Stimulated activated CD8-positive, alpha-beta memory T cell treated with anti-CD3 and anti-CD28 coated beads, Interleukin-7, amount 100 ng/mL, for 24 hours (primary cell): ENCODE data around the gene CYB561D1.

Experiments used
- DNase-seq: peaks from one replicate; pipeline ENCODE4 v3.0.0-alpha.2; 2020; ENCODE audit warnings: low read depth

The CYB561D1 gene

DNA sequence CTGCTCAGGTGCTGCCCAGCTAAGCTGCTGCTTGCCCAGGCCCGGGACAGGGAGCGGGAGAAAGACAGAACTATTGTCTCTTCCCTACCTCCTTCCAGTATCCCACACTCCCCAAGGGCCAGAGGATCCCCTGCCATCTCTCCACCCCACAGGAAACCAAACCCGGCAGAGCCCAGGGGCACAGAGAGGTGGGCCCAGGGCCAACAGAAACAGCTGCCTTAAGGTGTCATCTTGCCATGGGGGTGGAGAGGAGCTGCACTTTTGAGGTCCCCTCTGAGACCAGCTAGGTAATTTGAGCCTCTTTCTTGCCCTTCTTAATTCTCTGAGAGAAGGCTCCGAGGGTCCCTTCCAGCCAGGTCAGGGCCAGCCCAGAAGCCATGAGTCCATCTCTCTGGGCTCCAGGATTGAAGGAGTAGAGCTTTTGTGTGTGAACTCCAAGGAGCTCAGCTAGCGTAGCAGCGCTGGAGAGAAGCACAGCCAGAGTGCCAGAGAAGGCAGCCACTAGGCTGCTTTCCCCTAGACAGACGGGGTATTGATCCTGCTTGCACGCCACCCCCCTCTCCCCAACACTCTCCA lies 36.1 kb downstream of the CYB561D1 start:
- no peak for DNase-seq

DNA sequence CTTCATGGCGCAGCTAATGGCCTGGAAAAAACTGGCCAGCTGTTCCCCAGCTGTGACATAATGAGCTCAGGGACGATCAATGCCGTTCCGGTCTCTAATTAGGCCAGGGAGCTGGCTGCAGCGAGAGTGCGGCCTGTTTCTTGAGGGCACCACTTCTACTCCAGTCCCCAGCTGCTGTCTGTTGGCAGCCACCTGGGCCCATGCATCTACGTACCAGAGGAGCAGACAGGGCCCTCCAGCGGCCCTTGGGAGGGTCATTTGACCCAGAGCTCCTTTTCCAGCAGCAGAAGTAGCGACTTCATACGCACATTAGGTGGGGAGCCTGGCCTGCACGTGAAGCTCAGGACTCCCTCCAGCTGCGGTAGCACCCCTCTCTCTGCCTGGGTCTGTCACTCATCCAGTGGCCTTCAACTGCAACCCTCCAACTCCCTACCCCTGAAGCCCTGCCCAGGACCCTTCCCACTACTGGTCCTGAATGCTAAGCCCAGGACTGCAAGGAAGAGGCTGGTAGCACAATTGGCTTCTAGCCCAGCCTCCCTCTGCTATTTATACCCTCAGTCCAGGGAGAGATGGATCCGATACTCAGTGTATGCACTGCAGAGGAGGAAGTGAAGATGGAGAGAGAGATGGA lies 36.7 kb downstream of the CYB561D1 start:
- no peak for DNase-seq

DNA sequence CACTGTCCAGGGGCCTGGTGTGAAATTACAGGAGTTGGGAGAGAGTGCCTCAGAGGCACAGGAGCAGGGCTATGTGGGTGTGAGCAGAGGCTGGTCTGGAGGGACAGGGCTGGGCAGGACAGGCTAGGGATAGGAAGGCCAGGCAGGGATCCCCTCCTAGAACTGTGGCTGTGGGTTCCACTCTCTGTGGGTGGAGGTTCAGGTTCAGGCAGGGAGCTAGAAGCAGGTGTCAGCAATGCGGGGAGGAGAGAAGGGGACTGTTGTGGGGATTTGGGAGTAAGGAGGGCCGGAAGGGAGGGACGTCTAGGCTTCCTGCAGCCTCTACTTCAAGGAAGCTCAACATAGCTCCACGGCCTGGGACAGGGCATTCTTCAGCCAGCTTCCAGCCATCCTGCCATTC lies 37.5 kb downstream of the CYB561D1 start:
- no peak for DNase-seq

DNA sequence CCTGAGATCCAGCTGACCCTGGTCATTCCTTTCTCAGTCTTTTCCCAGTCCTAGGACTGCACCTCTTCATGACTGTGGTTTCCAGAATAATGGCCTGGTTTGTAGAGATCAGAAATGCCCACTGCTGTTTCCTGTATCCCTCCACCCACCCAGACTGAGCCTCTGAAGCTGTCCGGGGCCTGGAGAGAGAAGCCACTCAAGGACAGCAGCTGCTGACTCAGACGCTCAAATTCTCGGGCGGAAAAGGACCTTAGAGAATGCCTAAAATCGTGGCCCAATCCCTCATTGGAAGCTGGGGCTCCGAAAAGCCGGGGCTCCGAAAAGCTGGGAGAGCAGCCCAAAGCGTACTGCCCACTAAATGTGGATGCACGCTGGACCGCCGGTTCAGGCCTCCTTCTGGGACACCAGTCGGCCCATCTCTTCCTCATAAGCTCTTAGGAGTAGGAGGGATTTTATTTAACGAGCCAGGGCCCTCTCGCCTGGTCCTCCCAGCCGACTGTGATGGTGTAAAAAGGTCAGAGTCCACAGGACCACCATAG lies 38.0 kb downstream of the CYB561D1 start:
- DNase-seq, result no peak

DNA sequence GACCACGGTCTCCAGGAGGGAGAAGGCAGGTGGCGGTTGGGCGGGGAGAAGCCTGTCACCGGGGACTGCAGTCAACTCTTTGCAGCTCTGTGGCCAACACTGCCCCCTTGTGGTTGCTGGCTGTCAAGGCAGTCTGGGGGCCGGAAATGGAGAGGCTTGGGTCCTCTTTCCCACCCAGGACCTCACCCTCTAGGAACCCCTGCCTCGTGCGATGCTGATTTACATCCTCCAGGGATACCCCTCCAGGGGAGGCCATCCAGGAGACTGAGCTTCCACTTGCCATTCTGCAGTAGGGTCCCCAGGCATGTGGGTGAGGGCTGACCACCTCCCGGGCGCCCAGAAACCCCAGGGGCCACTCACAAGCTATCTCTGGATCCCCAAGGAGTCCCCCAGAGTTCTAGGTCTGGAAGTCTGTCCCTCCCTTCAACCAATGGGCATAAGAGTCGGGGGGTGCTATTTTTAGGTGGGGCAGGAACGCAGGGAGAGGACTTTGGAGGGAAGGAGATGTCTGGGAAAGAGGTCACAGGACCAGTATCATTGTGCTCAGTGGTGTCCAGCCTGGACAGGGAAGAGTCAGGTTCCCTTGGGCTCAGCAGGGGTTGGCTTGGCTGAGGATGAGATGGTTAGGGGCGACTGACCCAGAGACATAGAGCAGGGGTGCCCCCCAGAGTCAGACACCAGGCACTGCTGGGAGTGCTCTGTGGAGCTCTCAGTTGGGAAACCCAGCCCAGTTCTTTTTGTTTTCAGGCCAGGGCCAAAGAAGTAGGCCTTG lies 38.7 kb downstream of the CYB561D1 start:
- DNase-seq, result peak; percentile 92

DNA sequence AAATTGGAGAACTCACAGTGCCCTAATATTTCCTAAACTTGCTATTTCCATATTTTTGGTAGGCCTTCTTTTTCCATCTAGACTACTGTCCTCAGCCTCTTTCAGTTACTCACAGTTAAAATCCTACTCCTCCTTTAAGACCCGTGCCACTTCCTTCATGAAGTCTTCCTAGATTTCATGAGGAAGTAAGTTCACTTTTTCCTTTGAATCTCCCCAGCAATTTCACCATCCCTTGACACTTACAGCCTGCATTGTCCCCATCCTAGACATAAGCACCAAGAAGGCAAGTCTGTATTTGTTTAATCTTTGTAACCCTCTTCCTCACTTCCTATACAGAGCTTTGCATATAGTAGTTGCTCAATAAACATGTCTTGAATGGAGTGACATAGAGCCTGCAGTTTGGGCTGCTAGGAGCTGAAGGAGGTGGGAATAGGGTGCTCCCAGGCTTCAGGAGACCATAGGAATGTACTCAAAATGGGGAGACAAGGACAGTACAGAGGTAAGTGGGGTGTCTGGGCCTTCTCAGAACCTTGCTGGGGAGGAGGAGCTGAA lies 40.5 kb downstream of the CYB561D1 start:
- DNase-seq, result no peak

DNA sequence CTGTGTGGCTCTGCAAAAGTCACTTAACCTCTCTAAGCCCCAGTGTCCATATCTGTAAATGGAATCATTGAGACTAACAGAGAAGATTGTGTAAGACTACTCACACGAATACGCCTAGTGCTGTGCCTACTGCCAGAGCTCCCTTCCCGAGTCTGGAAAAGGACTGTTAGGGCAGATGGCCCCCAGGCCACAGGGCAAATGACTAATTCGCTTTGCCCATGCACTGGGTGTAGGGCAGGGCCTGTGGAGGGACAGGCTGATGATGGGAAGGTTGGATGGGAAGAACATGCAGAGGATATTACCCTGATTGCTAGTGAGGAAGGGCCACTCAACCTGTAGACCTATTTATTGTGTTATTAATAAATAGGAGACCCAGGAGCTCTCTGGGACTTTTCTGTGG lies 41.6 kb downstream of the CYB561D1 start:
- DNase-seq, result no peak

DNA sequence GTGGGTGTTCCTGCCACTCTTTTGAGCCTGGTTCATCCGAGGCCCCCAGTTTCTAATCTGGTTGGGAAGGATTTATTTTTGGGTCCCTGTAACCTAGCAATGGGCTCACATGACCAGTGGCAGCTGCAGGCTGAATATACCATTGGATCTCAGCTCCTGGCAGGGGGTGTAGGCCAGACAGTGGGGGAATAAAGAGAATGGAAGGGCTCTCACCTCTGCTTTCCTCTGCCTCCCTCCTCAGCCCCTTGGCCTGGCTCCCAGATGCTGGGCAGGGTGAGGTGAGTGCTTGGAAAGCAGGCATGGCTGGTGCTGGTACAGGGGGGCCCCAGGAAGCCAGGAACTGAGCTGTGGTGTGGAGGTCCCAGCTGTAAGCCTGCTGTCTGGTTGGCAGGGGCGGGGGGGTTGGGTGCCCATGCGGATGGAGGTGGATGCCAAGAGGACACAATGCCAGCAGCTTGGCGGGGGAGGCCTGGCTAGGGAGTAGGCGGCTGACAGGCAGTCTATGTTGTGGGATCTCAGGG lies 42.1 kb downstream of the CYB561D1 start:
- DNase-seq, result no peak

DNA sequence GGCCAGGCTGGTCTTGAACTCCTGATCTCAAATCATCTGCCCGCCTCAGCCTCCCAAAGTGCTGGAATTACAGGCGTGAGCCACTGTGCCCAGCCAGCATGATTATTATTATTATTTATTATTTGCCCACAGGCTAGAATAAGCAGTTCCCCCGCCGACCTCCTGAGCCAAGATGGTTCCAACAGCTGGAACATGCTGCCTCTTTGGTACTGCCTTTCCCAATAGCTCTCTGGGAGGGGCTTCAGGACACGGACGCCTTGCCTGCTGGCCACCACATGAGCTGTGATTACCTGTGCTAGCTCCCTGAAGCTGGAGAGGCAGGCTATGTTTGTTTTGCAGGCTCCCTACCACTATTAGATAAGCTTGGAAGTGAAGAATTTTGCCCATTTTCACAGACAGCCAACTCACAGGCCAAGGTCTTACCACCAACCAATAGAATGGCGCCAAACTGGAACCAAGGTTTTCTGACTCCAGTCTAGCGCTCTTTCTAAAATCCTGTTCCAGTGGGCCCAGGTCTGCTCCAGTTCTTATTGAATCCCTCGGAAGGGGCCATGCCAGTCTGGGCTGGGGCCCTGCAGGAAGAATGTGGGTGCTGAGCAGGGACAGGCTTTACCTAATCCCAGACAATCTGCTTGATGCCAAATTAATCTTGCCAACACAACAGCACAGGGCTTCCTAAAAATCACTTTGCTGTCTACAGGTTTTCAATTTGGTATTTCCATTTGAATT lies 43.7 kb downstream of the CYB561D1 start:
- no peak for DNase-seq

DNA sequence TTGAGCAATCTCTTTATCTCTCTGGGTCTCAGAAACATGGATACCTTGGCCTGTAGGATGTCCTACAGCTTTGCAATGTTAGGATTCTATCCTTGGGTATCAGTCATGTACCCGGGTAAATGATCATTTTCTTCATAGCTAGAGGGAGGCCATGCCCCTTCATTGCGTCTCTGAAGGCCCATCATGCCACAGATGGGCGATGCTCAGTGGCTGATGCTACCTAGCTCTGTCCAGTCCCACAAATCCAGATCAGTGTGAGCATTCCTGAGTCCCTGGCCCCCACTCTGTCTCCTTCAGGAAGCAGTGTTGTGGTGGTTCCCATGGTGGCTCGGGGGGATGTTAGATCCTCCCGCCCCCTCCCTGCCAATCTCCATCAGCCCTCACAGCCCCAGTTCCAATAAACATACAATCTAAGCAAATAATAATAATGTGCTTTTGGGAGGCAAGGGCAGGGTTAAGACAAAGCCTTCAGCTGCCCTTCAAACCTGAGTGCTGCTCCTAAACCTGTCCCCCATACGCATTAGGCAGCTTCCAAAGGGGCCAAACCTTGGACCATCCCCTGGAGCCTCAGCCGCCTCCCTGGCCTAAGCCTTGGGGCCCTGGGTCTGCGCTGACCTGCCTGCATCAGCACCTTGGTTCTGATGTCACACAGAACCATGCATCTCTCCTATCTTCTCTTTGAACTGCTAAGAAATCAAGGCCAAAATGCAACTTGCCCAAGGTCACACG lies 45.1 kb downstream of the CYB561D1 start:
- DNase-seq, result no peak

DNA sequence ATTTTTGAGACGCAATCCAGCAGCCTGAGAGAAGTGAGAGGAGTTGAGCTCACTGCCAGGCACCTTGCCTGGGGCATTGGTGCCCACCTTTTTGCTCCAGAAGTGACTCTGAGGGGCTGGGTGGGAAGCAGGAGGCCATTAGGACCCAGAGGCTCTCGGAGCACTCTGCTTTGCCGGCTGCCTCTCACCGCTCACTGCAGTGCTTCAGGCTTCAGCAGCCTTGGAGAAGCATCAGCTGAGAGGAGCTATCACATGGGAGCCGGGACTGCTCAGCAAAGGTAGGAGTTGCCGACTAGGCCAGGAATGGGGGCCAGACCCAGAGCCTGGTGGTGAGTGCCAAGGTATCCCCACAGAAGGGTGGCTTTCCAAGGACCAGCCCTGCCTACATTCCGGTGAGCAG lies 45.8 kb downstream of the CYB561D1 start, which contains the start of gene GPR61:
TSS of gene GPR61 (plus strand) at position 197 of the 400 bp plus-strand sequence. CDS start 3,151 bp downstream, outside the sequence.
- DNase-seq, result no peak

DNA sequence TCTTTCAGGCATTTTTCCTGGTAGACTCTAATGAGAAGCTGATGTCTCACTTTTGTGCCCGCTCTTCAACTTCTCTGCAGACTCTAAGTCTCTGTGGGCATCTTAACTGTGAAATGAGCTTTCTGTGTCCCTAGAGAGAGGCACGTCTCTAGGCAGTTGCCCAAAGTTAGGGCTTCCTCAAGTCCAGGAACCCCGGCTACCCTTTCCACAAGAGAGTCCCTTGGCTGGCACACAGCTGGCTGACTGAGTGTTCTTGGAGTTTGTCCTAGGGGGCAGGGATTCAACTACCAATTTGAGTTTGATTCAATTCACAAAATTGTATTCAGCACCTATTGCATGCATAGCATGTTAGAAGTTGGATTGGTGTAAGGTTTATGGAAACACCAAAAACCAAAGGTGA lies 47.2 kb downstream of the CYB561D1 start:
- no peak for DNase-seq

DNA sequence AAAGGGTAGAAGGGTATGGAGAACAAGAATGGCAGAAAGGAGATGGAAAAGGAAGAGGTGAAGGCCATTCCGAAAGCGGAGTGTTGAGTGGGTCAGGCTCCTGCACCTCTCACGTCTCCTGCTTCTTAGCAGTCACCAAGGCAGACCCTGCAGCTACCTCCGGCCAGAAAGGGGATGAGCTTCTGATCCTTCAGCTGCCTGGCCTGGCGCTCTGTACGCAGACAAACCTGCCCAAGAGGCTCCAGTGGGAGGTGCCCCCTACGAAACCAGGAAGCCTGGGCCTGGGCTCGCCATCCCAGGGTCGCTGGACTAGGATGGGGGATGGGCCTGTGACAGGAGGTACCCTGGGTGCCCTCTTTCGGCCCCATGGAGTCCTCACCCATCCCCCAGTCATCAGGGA lies 48.8 kb downstream of the CYB561D1 start:
- DNase-seq, result no peak

DNA sequence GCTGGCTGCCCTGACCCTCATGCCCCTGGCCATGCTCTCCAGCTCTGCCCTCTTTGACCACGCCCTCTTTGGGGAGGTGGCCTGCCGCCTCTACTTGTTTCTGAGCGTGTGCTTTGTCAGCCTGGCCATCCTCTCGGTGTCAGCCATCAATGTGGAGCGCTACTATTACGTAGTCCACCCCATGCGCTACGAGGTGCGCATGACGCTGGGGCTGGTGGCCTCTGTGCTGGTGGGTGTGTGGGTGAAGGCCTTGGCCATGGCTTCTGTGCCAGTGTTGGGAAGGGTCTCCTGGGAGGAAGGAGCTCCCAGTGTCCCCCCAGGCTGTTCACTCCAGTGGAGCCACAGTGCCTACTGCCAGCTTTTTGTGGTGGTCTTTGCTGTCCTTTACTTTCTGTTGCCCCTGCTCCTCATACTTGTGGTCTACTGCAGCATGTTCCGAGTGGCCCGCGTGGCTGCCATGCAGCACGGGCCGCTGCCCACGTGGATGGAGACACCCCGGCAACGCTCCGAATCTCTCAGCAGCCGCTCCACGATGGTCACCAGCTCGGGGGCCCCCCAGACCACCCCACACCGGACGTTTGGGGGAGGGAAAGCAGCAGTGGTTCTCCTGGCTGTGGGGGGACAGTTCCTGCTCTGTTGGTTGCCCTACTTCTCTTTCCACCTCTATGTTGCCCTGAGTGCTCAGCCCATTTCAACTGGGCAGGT lies 49.5 kb downstream of the CYB561D1 start:
- no peak for DNase-seq

DNA sequence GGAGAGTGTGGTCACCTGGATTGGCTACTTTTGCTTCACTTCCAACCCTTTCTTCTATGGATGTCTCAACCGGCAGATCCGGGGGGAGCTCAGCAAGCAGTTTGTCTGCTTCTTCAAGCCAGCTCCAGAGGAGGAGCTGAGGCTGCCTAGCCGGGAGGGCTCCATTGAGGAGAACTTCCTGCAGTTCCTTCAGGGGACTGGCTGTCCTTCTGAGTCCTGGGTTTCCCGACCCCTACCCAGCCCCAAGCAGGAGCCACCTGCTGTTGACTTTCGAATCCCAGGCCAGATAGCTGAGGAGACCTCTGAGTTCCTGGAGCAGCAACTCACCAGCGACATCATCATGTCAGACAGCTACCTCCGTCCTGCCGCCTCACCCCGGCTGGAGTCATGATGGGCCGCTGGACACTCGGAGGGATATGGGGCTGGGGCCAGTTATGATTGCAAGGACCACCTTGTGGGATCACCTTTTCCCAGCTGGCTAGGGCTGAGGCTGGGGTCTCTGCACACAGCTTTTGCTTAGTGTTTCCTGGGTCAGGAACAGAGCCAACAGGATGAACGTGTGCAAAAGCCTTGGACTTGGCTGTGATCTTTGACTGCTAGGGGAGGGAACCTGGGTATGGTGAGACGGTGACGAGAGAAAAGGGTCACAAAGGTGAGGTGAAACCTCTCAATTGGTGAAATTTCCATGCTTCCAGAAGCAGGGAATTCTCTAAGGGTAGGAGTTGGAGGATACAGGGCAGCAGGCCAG lies 50.3 kb downstream of the CYB561D1 start:
- no peak for DNase-seq

DNA sequence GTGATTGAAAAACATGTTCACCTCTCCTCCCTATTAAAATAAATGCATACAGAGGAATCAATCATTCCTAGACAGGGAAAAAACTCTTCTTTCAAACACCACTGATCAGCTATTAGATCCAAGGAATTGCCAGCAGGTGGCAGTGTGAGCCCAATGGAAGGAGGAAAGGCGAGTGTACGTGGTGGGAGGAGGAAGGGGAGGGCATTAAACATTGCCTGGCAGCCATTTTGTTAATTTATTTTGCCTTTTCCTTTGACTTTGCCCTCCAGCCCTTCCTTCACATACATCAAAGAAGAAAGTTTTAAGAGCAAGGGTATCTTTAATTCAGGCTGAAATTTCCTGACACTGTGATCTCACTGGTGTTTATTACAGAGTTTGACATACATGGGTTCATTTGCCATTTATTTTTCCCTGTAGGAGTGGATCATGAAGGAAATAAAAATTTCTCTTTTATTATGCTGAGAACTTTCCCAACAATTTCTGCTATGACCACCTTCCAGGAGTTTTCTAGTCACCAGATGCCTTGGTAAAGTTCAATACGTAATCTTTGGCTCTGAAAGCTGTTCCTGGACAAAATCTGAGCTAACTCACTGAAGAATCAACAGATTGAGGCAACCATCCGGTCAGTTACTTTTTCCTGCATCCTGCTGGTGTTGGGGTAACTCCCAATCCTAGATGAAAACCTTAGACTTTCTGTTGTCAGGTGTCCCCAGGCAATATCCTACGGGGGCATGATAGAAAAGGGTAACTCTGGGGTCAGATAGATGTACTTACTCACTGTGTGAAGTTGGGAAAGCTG lies 52.6 kb downstream of the CYB561D1 start:
- peak; percentile 79 for DNase-seq

DNA sequence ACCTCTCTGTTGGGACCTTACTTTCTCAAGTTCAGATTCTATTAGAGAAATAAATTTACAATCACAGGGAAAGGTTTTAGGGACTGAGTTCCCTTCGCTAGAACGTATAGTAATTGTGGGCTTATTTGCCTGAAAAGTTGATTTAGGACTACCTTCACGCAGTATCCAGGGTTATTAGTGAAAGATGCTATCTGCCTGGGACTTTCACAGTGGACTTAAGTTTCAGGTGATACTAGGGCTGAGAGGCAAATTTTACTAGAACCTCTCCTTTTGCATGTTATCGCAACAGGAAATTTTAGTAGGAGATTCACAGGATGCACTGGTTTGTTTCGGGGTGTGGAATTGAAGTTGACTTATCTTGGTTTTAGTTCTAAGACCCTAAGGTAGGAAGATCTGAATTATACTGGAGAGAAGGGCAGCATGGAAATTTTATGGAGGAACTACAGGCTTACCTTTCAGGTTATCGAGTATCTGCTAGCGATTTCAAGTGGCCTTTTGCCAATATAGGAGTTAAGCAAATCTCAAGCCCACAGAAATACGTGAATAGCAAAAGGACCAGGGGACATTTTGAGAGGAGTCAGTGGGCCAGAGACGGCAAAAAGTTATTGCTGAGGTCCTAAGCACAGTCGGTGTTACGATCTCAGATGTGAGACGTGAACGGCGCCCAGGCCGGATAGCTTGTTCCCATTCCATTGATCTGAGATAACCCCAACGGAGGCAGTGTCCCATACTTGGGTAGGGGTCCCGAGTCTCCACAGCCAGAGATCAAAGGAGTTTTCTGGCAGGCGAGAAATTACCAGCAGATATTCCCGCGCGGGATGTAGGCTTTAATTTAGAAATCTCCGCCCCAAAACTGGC lies 53.8 kb downstream of the CYB561D1 start:
- no peak for DNase-seq
